Measurements from ENCODE around the gene FGD5.

FGD5 gene

DNA sequence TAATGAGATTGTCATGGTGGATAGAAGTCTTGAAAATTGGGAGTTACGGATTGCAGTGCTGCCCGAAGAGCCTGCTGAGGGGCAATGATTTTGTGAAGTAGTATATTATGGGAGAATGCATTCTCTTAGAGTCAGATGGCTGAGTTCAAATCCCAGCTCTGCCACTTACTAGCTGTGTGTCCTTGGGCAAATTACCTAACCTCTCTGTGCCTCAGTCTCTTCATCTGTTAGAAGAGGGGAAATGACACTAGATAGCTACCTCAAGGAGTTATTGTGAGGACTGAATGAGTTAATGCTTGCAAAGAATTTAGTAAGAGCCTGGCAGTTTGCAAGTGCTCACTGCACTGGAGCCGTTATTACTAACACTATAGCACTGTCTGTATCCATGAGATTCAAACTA, 15.4 kb downstream of the FGD5 start:
- H3K9me3 ChIP-seq (replicated peaks in 1 of 2; ENCODE audit: control insufficient read depth in 2 of 2, insufficient read depth in 1 of 2, low read depth in 1 of 2, low read length in 2 of 2) = no peaks in the 10 kb centered on the region
- no peaks in the 10 kb centered on the region for H3K79me1 ChIP-seq (ENCODE audit: low read depth, low read length)
- no peak overlapping the region for H3K14ac ChIP-seq (ENCODE audit: low read length)
- no peak overlapping the region for H3K27ac ChIP-seq (replicated peaks; ENCODE audit: low read length)
- H3K4me1 ChIP-seq (ENCODE audit: control insufficient read depth in 2 of 2, insufficient read depth in 1 of 2, low read depth in 1 of 2, low read length in 2 of 2) = peaks cover 0 to 20% of the 10 kb centered on the region in 2 donors
- DNase-seq (ENCODE audit: low spot score) = no peak
- peaks cover 0 to 58% (median 5%) of the 10 kb centered on the region in 3 experiments for H3K27me3 ChIP-seq (ENCODE audit: control insufficient read depth in 3 of 3, insufficient read depth in 3 of 3, low read depth in 1 of 3, low read length in 3 of 3)
- no peak overlapping the region for H2AK5ac ChIP-seq (ENCODE audit: low read depth, low read length)
- H3K4me3 ChIP-seq (ENCODE audit: low read length in 2 of 2) = no peak overlapping the region
- H2BK120ac ChIP-seq (ENCODE audit: low read depth, low read length) = no peak overlapping the region
- H4K91ac ChIP-seq (ENCODE audit: low read depth, low read length, poor library complexity) = no peak overlapping the region
- no peak overlapping the region for H3K4me2 ChIP-seq (ENCODE audit: insufficient read depth, low read length, poor library complexity, severe bottlenecking)
- no peak overlapping the region for H3K23ac ChIP-seq (ENCODE audit: low read depth, low read length, poor library complexity)
- H2BK12ac ChIP-seq (ENCODE audit: low read length) = no peak overlapping the region
- H3K18ac ChIP-seq (ENCODE audit: low read length) = no peak overlapping the region
- H4K8ac ChIP-seq (ENCODE audit: low read depth, low read length) = no peak overlapping the region
- no peak overlapping the region for H3K9ac ChIP-seq (ENCODE audit: low read depth, low read length, poor library complexity)
- no peaks in the 10 kb centered on the region for H3K36me3 ChIP-seq (replicated peaks in 1 of 2; ENCODE audit: control insufficient read depth in 2 of 2, insufficient read depth in 2 of 2, low read length in 2 of 2)
- no peak overlapping the region for H3K4ac ChIP-seq (ENCODE audit: low read length)
- WGBS, 2 donors (ENCODE audit: extremely low coverage in 2 of 2, insufficient read length in 2 of 2, insufficient replicate concordance in 1 of 2) = no CpG with 5 or more reads among the region's 3 CpGs
- no peak overlapping the region for H2BK15ac ChIP-seq (ENCODE audit: low read length)
- no peak overlapping the region for H2AFZ ChIP-seq (ENCODE audit: low read length)
- no peak overlapping the region for H2BK5ac ChIP-seq (ENCODE audit: low read length)

DNA sequence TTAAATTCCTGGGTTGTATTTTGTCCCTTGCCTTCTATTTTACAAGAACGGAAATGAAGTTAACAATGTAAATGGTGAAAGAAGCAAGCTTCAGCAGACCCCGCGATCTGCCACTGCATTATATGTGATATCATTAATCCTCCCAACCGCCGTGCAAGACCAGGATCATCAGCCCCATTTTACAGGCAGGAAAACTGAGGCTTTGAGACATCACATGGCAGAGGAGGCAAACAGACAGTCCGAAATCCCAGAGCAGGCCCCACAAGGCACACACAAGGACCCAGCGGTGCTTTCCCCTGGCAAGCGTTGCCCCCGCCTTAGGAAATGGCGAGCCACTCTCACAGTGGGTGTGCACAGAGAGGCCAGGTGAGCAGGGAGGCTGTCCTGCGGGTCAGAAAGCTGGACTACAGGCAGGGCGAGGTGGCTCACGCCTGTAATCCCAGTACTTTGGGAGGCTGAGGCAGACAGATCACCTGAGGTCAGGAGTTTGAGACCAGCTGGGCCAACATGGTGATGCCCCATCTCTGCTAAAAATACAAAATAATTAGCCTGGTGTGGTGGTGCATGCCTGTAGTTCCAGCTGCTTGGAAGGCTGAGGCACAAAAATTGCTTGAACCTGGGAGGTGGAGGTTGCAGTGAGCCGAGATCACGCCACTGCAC, 16.2 kb downstream of the FGD5 start:
- no peak overlapping the region for H2AFZ ChIP-seq (ENCODE audit: low read length)
- H3K23ac ChIP-seq (ENCODE audit: low read depth, low read length, poor library complexity) = no peak overlapping the region
- H3K14ac ChIP-seq (ENCODE audit: low read length) = no peak overlapping the region
- H2BK120ac ChIP-seq (ENCODE audit: low read depth, low read length) = no peak overlapping the region
- no peak for DNase-seq (ENCODE audit: low spot score)
- no peaks in the 10 kb centered on the region for H3K36me3 ChIP-seq (replicated peaks in 1 of 2; ENCODE audit: control insufficient read depth in 2 of 2, insufficient read depth in 2 of 2, low read length in 2 of 2)
- no peak overlapping the region for H4K91ac ChIP-seq (ENCODE audit: low read depth, low read length, poor library complexity)
- H3K4me1 ChIP-seq (ENCODE audit: control insufficient read depth in 2 of 2, insufficient read depth in 1 of 2, low read depth in 1 of 2, low read length in 2 of 2) = peaks cover 0 to 21% of the 10 kb centered on the region in 2 donors
- H3K27ac ChIP-seq (replicated peaks; ENCODE audit: low read length) = no peak overlapping the region
- no peak overlapping the region for H3K4me3 ChIP-seq (ENCODE audit: low read length in 2 of 2)
- H3K9ac ChIP-seq (ENCODE audit: low read depth, low read length, poor library complexity) = peak overlapping the region; percentile 18
- no CpG with 5 or more reads among the region's 15 CpGs for WGBS, 2 donors (ENCODE audit: extremely low coverage in 2 of 2, insufficient read length in 2 of 2, insufficient replicate concordance in 1 of 2)
- H3K4me2 ChIP-seq (ENCODE audit: insufficient read depth, low read length, poor library complexity, severe bottlenecking) = no peak overlapping the region
- H2BK5ac ChIP-seq (ENCODE audit: low read length) = no peak overlapping the region
- no peaks in the 10 kb centered on the region for H3K79me1 ChIP-seq (ENCODE audit: low read depth, low read length)
- H3K4ac ChIP-seq (ENCODE audit: low read length) = no peak overlapping the region
- no peak overlapping the region for H2BK15ac ChIP-seq (ENCODE audit: low read length)
- H3K9me3 ChIP-seq (replicated peaks in 1 of 2; ENCODE audit: control insufficient read depth in 2 of 2, insufficient read depth in 1 of 2, low read depth in 1 of 2, low read length in 2 of 2) = no peaks in the 10 kb centered on the region
- H2AK5ac ChIP-seq (ENCODE audit: low read depth, low read length) = no peak overlapping the region
- H3K27me3 ChIP-seq (ENCODE audit: control insufficient read depth in 3 of 3, insufficient read depth in 3 of 3, low read depth in 1 of 3, low read length in 3 of 3) = peaks cover 0 to 61% (median 5%) of the 10 kb centered on the region in 3 experiments
- H3K18ac ChIP-seq (ENCODE audit: low read length) = no peak overlapping the region
- H4K8ac ChIP-seq (ENCODE audit: low read depth, low read length) = no peak overlapping the region
- no peak overlapping the region for H2BK12ac ChIP-seq (ENCODE audit: low read length)

DNA sequence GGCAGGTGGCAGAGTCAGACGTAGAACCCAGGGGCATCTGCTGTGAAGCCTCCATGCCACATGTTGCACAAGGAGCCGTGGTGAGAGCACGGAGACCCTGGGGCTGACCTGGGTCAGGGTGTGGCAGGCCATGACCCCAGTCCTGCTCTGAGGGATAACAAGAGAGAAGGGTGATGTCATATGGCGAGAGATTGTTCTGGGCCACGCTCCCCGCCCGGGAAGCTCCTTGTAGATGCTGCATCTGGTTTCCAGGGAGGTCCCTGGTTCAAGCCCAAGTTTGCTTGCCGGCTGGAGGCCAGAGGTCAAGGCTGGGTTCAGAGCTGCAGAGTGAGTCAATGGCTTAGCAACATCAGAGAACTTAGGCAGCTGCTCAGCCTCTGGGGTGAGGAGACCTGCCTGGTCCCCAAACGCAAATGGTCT, 17.3 kb downstream of the FGD5 start:
- H2AK5ac ChIP-seq (ENCODE audit: low read depth, low read length) = no peak overlapping the region
- H2BK15ac ChIP-seq (ENCODE audit: low read length) = no peak overlapping the region
- H2BK12ac ChIP-seq (ENCODE audit: low read length) = no peak overlapping the region
- H2BK120ac ChIP-seq (ENCODE audit: low read depth, low read length) = no peak overlapping the region
- no peak for DNase-seq (ENCODE audit: low spot score)
- no peaks in the 10 kb centered on the region for H3K36me3 ChIP-seq (replicated peaks in 1 of 2; ENCODE audit: control insufficient read depth in 2 of 2, insufficient read depth in 2 of 2, low read length in 2 of 2)
- H4K8ac ChIP-seq (ENCODE audit: low read depth, low read length) = no peak overlapping the region
- no peaks in the 10 kb centered on the region for H3K79me1 ChIP-seq (ENCODE audit: low read depth, low read length)
- H3K14ac ChIP-seq (ENCODE audit: low read length) = no peak overlapping the region
- no CpG with 5 or more reads among the region's 9 CpGs for WGBS, 2 donors (ENCODE audit: extremely low coverage in 2 of 2, insufficient read length in 2 of 2, insufficient replicate concordance in 1 of 2)
- no peak overlapping the region for H2BK5ac ChIP-seq (ENCODE audit: low read length)
- H3K23ac ChIP-seq (ENCODE audit: low read depth, low read length, poor library complexity) = no peak overlapping the region
- H4K91ac ChIP-seq (ENCODE audit: low read depth, low read length, poor library complexity) = no peak overlapping the region
- H3K27ac ChIP-seq (replicated peaks; ENCODE audit: low read length) = no peak overlapping the region
- H2AFZ ChIP-seq (ENCODE audit: low read length) = no peak overlapping the region
- H3K4me2 ChIP-seq (ENCODE audit: insufficient read depth, low read length, poor library complexity, severe bottlenecking) = no peak overlapping the region
- H3K4me3 ChIP-seq (ENCODE audit: low read length in 2 of 2) = no peak overlapping the region
- peaks cover 0 to 21% of the 10 kb centered on the region in 2 donors for H3K4me1 ChIP-seq (ENCODE audit: control insufficient read depth in 2 of 2, insufficient read depth in 1 of 2, low read depth in 1 of 2, low read length in 2 of 2)
- H3K18ac ChIP-seq (ENCODE audit: low read length) = peak overlapping the region; percentile 21
- no peak overlapping the region for H3K9ac ChIP-seq (ENCODE audit: low read depth, low read length, poor library complexity)
- no peaks in the 10 kb centered on the region for H3K9me3 ChIP-seq (replicated peaks in 1 of 2; ENCODE audit: control insufficient read depth in 2 of 2, insufficient read depth in 1 of 2, low read depth in 1 of 2, low read length in 2 of 2)
- no peak overlapping the region for H3K4ac ChIP-seq (ENCODE audit: low read length)
- peaks cover 0 to 62% (median 5%) of the 10 kb centered on the region in 3 experiments for H3K27me3 ChIP-seq (ENCODE audit: control insufficient read depth in 3 of 3, insufficient read depth in 3 of 3, low read depth in 1 of 3, low read length in 3 of 3)

DNA sequence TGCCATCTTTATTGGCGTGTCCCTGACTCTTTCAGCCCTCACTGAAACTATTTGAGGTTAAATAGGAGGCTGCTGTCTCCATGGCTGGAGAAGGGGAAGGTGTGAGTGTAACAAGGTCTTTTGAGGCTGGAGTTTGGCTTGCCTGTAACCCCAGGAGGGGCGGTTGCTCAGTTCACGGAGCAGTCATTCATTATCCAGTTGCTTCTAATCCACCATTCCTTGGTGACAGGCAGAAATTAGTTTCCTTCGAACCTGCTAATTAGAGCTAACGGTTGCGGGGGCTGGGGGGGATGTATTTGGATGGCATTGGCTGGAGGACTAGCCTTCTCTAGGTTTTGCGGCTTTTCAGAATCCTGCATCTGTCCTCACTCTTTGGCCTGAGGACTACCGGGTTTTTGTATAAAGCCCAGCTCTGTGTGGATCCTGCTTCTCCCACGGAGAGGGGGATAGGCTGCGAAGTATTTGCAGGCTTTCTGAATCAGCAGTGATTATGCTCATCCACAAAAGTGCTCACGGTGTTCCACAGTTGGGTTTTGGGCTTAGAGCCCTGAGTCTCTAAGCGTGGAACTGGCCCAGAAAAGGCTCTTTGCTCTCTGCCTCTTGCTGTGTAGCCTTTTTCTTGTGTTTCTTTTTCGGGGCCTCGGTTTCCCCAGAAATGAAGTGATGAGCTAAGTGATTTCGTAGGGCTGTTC, 18.6 kb downstream of the FGD5 start:
- Histone ChIP-seq H3K14ac (ENCODE audit: low read length) (no peak overlapping the region), H2BK12ac (ENCODE audit: low read length) (no peak overlapping the region), H3K9me3 (replicated peaks in 1 of 2; ENCODE audit: control insufficient read depth in 2 of 2, insufficient read depth in 1 of 2, low read depth in 1 of 2, low read length in 2 of 2) (no peaks in the 10 kb centered on the region), H3K18ac (ENCODE audit: low read length) (peak overlapping the region; percentile 68), H3K27ac (replicated peaks; ENCODE audit: low read length) (no peak overlapping the region), H3K27me3 (ENCODE audit: control insufficient read depth in 3 of 3, insufficient read depth in 3 of 3, low read depth in 1 of 3, low read length in 3 of 3) (peaks cover 0 to 57% (median 5%) of the 10 kb centered on the region in 3 experiments), H3K4me1 (ENCODE audit: control insufficient read depth in 2 of 2, insufficient read depth in 1 of 2, low read depth in 1 of 2, low read length in 2 of 2) (peaks cover 0 to 21% of the 10 kb centered on the region in 2 donors), H2AFZ (ENCODE audit: low read length) (no peak overlapping the region), H2BK5ac (ENCODE audit: low read length) (peak overlapping the region; percentile 26), H4K8ac (ENCODE audit: low read depth, low read length) (no peak overlapping the region), H2BK120ac (ENCODE audit: low read depth, low read length) (no peak overlapping the region), H3K23ac (ENCODE audit: low read depth, low read length, poor library complexity) (peak overlapping the region; percentile 4), H3K79me1 (ENCODE audit: low read depth, low read length) (no peaks in the 10 kb centered on the region), H3K4me2 (ENCODE audit: insufficient read depth, low read length, poor library complexity, severe bottlenecking) (no peak overlapping the region), H3K4me3 (ENCODE audit: low read length in 2 of 2) (no peak overlapping the region), H3K36me3 (replicated peaks in 1 of 2; ENCODE audit: control insufficient read depth in 2 of 2, insufficient read depth in 2 of 2, low read length in 2 of 2) (no peaks in the 10 kb centered on the region), H4K91ac (ENCODE audit: low read depth, low read length, poor library complexity) (no peak overlapping the region), H2AK5ac (ENCODE audit: low read depth, low read length) (no peak overlapping the region), H2BK15ac (ENCODE audit: low read length) (peak overlapping the region; percentile 13), H3K4ac (ENCODE audit: low read length) (no peak overlapping the region), H3K9ac (ENCODE audit: low read depth, low read length, poor library complexity) (no peak overlapping the region)
- WGBS, 2 donors (ENCODE audit: extremely low coverage in 2 of 2, insufficient read length in 2 of 2, insufficient replicate concordance in 1 of 2) = no CpG with 5 or more reads among the region's 15 CpGs
- DNase-seq (ENCODE audit: low spot score) = no peak

Measured in neuronal stem cell (in vitro differentiated cells).